Keratinocyte (primary cell): ENCODE data around the gene ZDHHC20. TPM values are rescaled to one million over a fixed set of nuclear protein-coding genes. Genes with fewer than 3 reads are reported as not detected.

Experiments used
- DNase-seq: peaks from one replicate; pipeline ENCODE4 v3.0.0-alpha.2; 2011; ENCODE audit warnings: low read depth, missing footprints, low spot score
- FAIRE-seq: peaks from 2 replicates; lab custom pipeline; 2011; peaks lifted over from hg19 to GRCh38; lab: Jason Lieb, UNC
- H2AFZ ChIP-seq: 2 replicates; pipeline ENCODE4 v1.6.0; 2012; ENCODE audit warnings: low read length, control low read depth, inconsistent platforms; ENCODE audit not compliant: control insufficient read depth
- H3K27ac ChIP-seq: 2 replicates; pipeline ENCODE4 v1.5.1; 2011; ENCODE audit warnings: low read length; ENCODE audit not compliant: control insufficient read depth, insufficient read depth
- H3K27me3 ChIP-seq: 3 replicates; pipeline ENCODE4 v1.6.0; 2011; ENCODE audit warnings: low read length; ENCODE audit not compliant: control insufficient read depth, insufficient read depth; ENCODE audit errors: extremely low read depth
- H3K36me3 ChIP-seq, 2 experiments: 2 replicates in 1 of 2; 3 replicates in 1 of 2; pipeline ENCODE4 v1.5.1; 2011; ENCODE audit warnings: low read length in 2 of 2, mild to moderate bottlenecking in 1 of 2; ENCODE audit not compliant: control insufficient read depth in 2 of 2, insufficient read depth in 2 of 2; ENCODE audit errors: extremely low read depth in 1 of 2
- H3K4me1 ChIP-seq: 3 replicates; pipeline ENCODE4 v1.5.1; 2011; ENCODE audit warnings: low read length; ENCODE audit not compliant: control insufficient read depth, insufficient read depth; ENCODE audit errors: extremely low read depth
- H3K4me2 ChIP-seq: 3 replicates; pipeline ENCODE4 v1.6.0; 2011; ENCODE audit warnings: low read depth, low read length; ENCODE audit not compliant: control insufficient read depth, insufficient read depth; ENCODE audit errors: extremely low read depth
- H3K4me3 ChIP-seq, 3 experiments: fragments of 200-600 bp in 1 of 3; sonication (generic) in 1 of 3; 2 replicates in 2 of 3; 3 replicates in 1 of 3; pipeline ENCODE4 v1.5.1; 2011 to 2016; ENCODE audit warnings: low read length in 3 of 3, mild to moderate bottlenecking in 3 of 3, control low read depth in 2 of 3, inconsistent platforms in 1 of 3, low read depth in 1 of 3, mixed read lengths in 1 of 3, mixed run types in 1 of 3, moderate library complexity in 1 of 3; ENCODE audit not compliant: control insufficient read depth in 2 of 3, insufficient read depth in 2 of 3; ENCODE audit errors: extremely low read depth in 1 of 3
- H3K79me2 ChIP-seq: 2 replicates; pipeline ENCODE4 v1.6.0; 2012; ENCODE audit warnings: low read length; ENCODE audit not compliant: control insufficient read depth, insufficient read depth
- H3K9ac ChIP-seq: 3 replicates; pipeline ENCODE4 v1.6.0; 2011; ENCODE audit warnings: low read length; ENCODE audit not compliant: control insufficient read depth, insufficient read depth; ENCODE audit errors: extremely low read depth
- H3K9me1 ChIP-seq: 3 replicates; pipeline ENCODE4 v1.6.0; 2011; ENCODE audit warnings: low read length; ENCODE audit not compliant: control insufficient read depth, insufficient read depth; ENCODE audit errors: extremely low read depth
- H3K9me3 ChIP-seq: 2 replicates; pipeline ENCODE4 v1.5.1; 2012; ENCODE audit warnings: low read depth, low read length; ENCODE audit not compliant: control insufficient read depth
- H4K20me1 ChIP-seq: 3 replicates; pipeline ENCODE4 v1.6.0; 2011; ENCODE audit warnings: low read length; ENCODE audit not compliant: control insufficient read depth, insufficient read depth; ENCODE audit errors: extremely low read depth
- EZH2 ChIP-seq: IDR thresholded peaks from one replicate; pipeline ENCODE4 v1.6.1; 2012; ENCODE audit warnings: inconsistent platforms, mild to moderate bottlenecking, low read length, moderate library complexity
- dilution Hi-C: fragments of 300-500 bp; cut with MboI; formaldehyde crosslinking; loops from one replicate; pipeline ENCODE4 v1.7.0; 2020; ENCODE audit warnings: low sequenced_read_pairs; ENCODE audit not compliant: extremely low pct_ligation_motif_present
- polyA plus RNA-seq, 5 experiments: library from polyadenylated mRNA; depleted of rRNA in 3 of 5; stranded (reverse) in 3 of 5; stranded (forward) in 1 of 5; unstranded in 1 of 5; fragments of >200 nt; gene quantifications; 1 replicate in 1 of 5; 2 replicates in 3 of 5; 3 replicates in 1 of 5; pipeline versions ENCODE4 v1.2.1 to v1.2.3, GENCODE V29; 2011 to 2012; ENCODE audit warnings: missing spikeins in 2 of 5, low read depth in 1 of 5, low replicate concordance in 1 of 5
- TF ChIP-seq, protein P1 (sequence below), 3 experiments: IDR thresholded peaks in 1 of 3; conservative IDR thresholded peaks in 1 of 3; optimal IDR thresholded peaks in 1 of 3; 2 replicates in 2 of 3; 3 replicates in 1 of 3; pipeline versions ENCODE3 to v1.5.1; 2011; ENCODE audit warnings: low read length in 3 of 3, mild to moderate bottlenecking in 3 of 3, moderate library complexity in 2 of 3, control low read depth in 1 of 3, inconsistent platforms in 1 of 3; ENCODE audit not compliant: insufficient read depth in 2 of 3; ENCODE audit errors: extremely low read depth in 1 of 3

The ZDHHC20 gene
- polyA plus RNA-seq, 1 donor (not counting 4 experiments of a cell fraction or from before 2014, with no cell fraction given): 45.8 TPM

GRCh38 chr13:21355304-21355703 is 103.8 kb downstream of the ZDHHC20 start:
- Histone ChIP-seq H3K27ac (no peak overlapping the region), H3K9me1 (no peaks in the 10 kb centered on the region), H3K79me2 (no peaks in the 10 kb centered on the region), H3K9me3 (no peaks in the 10 kb centered on the region), H3K4me3 (no peak overlapping the region), H3K4me2 (no peak overlapping the region), H3K36me3 (no peaks in the 10 kb centered on the region), H3K4me1 (no peaks in the 10 kb centered on the region), H3K9ac (no peak overlapping the region), H2AFZ (no peak overlapping the region), H3K27me3 (no peaks in the 10 kb centered on the region), H4K20me1 (no peaks in the 10 kb centered on the region)
- DNase-seq (no peak), FAIRE-seq (no peak)
- dilution Hi-C loops: no loop called here
- TF ChIP-seq, protein P1, sequence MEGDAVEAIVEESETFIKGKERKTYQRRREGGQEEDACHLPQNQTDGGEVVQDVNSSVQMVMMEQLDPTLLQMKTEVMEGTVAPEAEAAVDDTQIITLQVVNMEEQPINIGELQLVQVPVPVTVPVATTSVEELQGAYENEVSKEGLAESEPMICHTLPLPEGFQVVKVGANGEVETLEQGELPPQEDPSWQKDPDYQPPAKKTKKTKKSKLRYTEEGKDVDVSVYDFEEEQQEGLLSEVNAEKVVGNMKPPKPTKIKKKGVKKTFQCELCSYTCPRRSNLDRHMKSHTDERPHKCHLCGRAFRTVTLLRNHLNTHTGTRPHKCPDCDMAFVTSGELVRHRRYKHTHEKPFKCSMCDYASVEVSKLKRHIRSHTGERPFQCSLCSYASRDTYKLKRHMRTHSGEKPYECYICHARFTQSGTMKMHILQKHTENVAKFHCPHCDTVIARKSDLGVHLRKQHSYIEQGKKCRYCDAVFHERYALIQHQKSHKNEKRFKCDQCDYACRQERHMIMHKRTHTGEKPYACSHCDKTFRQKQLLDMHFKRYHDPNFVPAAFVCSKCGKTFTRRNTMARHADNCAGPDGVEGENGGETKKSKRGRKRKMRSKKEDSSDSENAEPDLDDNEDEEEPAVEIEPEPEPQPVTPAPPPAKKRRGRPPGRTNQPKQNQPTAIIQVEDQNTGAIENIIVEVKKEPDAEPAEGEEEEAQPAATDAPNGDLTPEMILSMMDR (optimal IDR thresholded peaks at IDR 0.05 in 1 of 3, IDR thresholded peaks at IDR 0.05 in 1 of 3, conservative IDR thresholded peaks at IDR 0.05 in 1 of 3; ENCODE audit: extremely low read depth in 1 of 3, insufficient read depth in 2 of 3, low read length in 3 of 3): no peak
- TF ChIP-seq EZH2: no peak

- DNase-seq: no peak
- no peaks in the 10 kb centered on the region for H3K79me2 ChIP-seq
- TF ChIP-seq, protein P1 (optimal IDR thresholded peaks at IDR 0.05 in 1 of 3, IDR thresholded peaks at IDR 0.05 in 1 of 3, conservative IDR thresholded peaks at IDR 0.05 in 1 of 3; ENCODE audit: extremely low read depth in 1 of 3, insufficient read depth in 2 of 3, low read length in 3 of 3): no peak
- TF ChIP-seq EZH2: no peak
- H3K9me3 ChIP-seq: no peaks in the 10 kb centered on the region
- no peak overlapping the region for H2AFZ ChIP-seq
- no peak overlapping the region for H3K4me2 ChIP-seq
- dilution Hi-C loops: no loop called here
- no peaks in the 10 kb centered on the region for H3K4me1 ChIP-seq
- no peak overlapping the region for H3K27ac ChIP-seq
- no peaks in the 10 kb centered on the region for H3K9me1 ChIP-seq
- H3K4me3 ChIP-seq: no peak overlapping the region
- no peak overlapping the region for H3K9ac ChIP-seq
- FAIRE-seq: no peak
- H3K36me3 ChIP-seq: no peaks in the 10 kb centered on the region
- no peaks in the 10 kb centered on the region for H4K20me1 ChIP-seq
- H3K27me3 ChIP-seq: no peaks in the 10 kb centered on the region
These were observed 104.4 kb downstream of the ZDHHC20 start for GRCh38 chr13:21354721-21355120.
